HG03575 (cell line): ENCODE results near the gene TENT4B.

Experiments
- ATAC-seq: cut with Tn5 transposase; IDR thresholded peaks from one replicate; pipeline ENCODE4 v1.9.1; 2021; ENCODE audit not compliant: unreplicated experiment, insufficient number of reproducible peaks, low FRiP score; ENCODE audit errors: extremely low read depth

The TENT4B gene

GRCh38 chr16:50247906-50248608 is 95.0 kb downstream of the TENT4B start:
- no peak for ATAC-seq

- no peak for ATAC-seq
Observed at GRCh38 chr16:50248845-50249244, 95.7 kb downstream of the TENT4B start.

GRCh38 chr16:50251375-50252081 is 98.4 kb downstream of the TENT4B start:
- no peak for ATAC-seq

- no peak for ATAC-seq
Observed at GRCh38 chr16:50252082-50252611, 99.0 kb downstream of the TENT4B start.

- no peak for ATAC-seq
Observed at GRCh38 chr16:50252874-50253513, 99.9 kb downstream of the TENT4B start.

- no peak for ATAC-seq
Observed at GRCh38 chr16:50253514-50253910, 100.4 kb downstream of the TENT4B start.

GRCh38 chr16:50254072-50254471 is 101.0 kb downstream of the TENT4B start:
- no peak for ATAC-seq

GRCh38 chr16:50255538-50255937 is 102.4 kb downstream of the TENT4B start:
- ATAC-seq: no peak

GRCh38 chr16:50256604-50257003 is 103.5 kb downstream of the TENT4B start:
- no peak for ATAC-seq

GRCh38 chr16:50257876-50258275 is 104.8 kb downstream of the TENT4B start:
- no peak for ATAC-seq

GRCh38 chr16:50259334-50260205 is 106.5 kb downstream of the TENT4B start:
- ATAC-seq: no peak

- ATAC-seq: no peak
Observed at GRCh38 chr16:50260206-50261159, 107.4 kb downstream of the TENT4B start.

- no peak for ATAC-seq
Observed at GRCh38 chr16:50261160-50261706, 108.1 kb downstream of the TENT4B start.

GRCh38 chr16:50261707-50262235 is 108.7 kb downstream of the TENT4B start:
- no peak for ATAC-seq

- ATAC-seq: no peak
Observed at GRCh38 chr16:50263060-50263909, 110.2 kb downstream of the TENT4B start.
